ENCODE results near the gene LTBP1. TPM values are rescaled to one million over a fixed set of nuclear protein-coding genes. Genes with fewer than 3 reads are reported as not detected.
"Not testable (repeated sequence)": the region's sequence is repeated elsewhere in the genome, so short reads cannot be mapped to it uniquely, and the experiment has no call there.

LTBP1 gene
- total RNA-seq, 1 donor from 2014 or later = 102 TPM

DNA sequence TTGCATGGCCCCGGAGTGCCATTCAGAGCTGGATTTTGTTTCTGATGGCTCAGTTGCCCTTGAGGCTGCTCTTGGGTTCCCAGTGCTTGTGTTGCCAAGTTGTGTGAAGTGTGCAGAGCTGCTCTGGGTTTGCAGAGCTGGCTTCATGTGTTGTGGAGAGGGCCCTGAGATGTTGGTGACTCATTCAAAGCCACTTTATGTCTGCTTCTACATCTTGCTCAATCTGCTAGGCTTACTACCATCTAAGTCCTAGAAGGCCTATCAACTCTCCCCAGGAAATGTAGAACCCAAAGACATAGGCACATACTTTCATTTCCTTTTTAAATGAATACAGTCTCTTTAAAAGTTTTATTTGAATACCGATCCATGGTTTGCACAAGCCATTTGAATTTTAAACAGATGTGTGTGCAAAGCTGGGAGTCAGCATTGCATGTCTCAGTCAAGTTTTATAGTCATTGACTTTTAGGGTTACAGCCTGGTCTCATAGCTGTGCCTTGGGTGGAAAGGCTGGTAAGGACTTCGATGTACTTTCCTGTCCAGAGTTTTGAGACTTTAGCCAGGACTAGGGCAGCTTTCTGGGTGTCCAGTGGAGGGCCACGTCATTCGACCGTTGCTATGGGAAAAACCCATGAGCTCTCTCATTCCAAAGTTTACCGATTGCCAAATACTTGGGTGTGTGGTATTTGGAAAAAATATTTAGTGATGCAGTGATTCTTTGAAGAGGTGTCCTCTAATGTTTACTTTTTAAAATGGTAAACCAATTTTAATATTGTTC is 105.0 kb downstream of the LTBP1 start:
- Mint-ChIP-seq H3K27ac (ENCODE audit: unreplicated experiment) (no peak overlapping the region), H3K36me3 (ENCODE audit: unreplicated experiment) (no peaks in the 10 kb centered on the region), H3K27me3 (ENCODE audit: unreplicated experiment) (no peaks in the 10 kb centered on the region), H3K9me3 (ENCODE audit: unreplicated experiment) (no peaks in the 10 kb centered on the region), H3K4me1 (ENCODE audit: unreplicated experiment) (peaks cover 8% of the 10 kb centered on the region), H3K4me3 (ENCODE audit: unreplicated experiment) (no peak overlapping the region)
- TF ChIP-seq, protein P1, sequence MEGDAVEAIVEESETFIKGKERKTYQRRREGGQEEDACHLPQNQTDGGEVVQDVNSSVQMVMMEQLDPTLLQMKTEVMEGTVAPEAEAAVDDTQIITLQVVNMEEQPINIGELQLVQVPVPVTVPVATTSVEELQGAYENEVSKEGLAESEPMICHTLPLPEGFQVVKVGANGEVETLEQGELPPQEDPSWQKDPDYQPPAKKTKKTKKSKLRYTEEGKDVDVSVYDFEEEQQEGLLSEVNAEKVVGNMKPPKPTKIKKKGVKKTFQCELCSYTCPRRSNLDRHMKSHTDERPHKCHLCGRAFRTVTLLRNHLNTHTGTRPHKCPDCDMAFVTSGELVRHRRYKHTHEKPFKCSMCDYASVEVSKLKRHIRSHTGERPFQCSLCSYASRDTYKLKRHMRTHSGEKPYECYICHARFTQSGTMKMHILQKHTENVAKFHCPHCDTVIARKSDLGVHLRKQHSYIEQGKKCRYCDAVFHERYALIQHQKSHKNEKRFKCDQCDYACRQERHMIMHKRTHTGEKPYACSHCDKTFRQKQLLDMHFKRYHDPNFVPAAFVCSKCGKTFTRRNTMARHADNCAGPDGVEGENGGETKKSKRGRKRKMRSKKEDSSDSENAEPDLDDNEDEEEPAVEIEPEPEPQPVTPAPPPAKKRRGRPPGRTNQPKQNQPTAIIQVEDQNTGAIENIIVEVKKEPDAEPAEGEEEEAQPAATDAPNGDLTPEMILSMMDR (IDR thresholded peaks at IDR 0.05) = no peak
- DNase-seq (ENCODE audit: extremely low spot score, unreplicated experiment) = no peak

DNA sequence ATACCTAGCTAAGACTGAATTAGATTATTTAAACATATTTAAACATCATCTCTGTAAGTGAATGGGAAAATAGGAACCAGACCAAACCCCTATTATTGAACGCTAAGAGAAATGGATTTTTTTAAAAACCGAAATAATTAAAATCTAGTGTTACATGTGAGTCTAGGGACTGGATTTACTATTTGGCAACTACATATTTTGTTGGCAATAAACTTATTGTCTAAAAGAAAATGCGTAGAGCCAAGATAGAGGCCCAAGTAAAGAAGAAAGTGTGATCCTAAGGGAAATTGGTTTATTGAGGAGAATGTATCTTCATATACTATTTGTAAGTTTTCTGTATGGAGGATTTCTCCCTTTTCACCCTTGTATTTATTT is 105.6 kb downstream of the LTBP1 start:
- Mint-ChIP-seq H3K4me3 (ENCODE audit: unreplicated experiment) (no peak overlapping the region), H3K27ac (ENCODE audit: unreplicated experiment) (no peak overlapping the region), H3K36me3 (ENCODE audit: unreplicated experiment) (no peaks in the 10 kb centered on the region), H3K9me3 (ENCODE audit: unreplicated experiment) (no peaks in the 10 kb centered on the region), H3K27me3 (ENCODE audit: unreplicated experiment) (no peaks in the 10 kb centered on the region), H3K4me1 (ENCODE audit: unreplicated experiment) (peaks cover 8% of the 10 kb centered on the region)
- DNase-seq (ENCODE audit: extremely low spot score, unreplicated experiment) = no peak
- TF ChIP-seq, protein P1 (IDR thresholded peaks at IDR 0.05) = no peak

DNA sequence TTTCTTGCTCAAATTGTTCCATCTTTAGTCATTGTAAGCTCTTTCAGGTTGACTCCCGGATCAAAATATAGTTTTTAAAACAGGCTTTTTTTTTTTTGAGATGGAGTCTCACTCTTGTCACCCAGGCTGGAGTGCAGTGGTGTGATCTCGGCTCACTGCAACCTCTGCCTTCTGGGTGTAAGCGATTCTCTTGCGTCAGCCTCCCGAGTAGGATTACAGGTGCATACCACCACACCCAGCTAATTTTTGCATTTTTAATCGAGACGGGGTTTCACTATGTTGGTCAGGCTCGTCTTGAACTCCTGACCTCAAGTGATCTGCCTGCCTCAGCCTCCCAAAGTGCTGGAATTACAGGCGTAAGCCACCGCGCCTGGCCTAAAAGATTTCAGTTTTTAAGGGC is 106.0 kb downstream of the LTBP1 start:
- H3K36me3 Mint-ChIP-seq (ENCODE audit: unreplicated experiment); H3K4me1 Mint-ChIP-seq (ENCODE audit: unreplicated experiment); DNase-seq (ENCODE audit: extremely low spot score, unreplicated experiment); H3K27ac Mint-ChIP-seq (ENCODE audit: unreplicated experiment); H3K27me3 Mint-ChIP-seq (ENCODE audit: unreplicated experiment); H3K4me3 Mint-ChIP-seq (ENCODE audit: unreplicated experiment); H3K9me3 Mint-ChIP-seq (ENCODE audit: unreplicated experiment): not testable (repeated sequence)

DNA sequence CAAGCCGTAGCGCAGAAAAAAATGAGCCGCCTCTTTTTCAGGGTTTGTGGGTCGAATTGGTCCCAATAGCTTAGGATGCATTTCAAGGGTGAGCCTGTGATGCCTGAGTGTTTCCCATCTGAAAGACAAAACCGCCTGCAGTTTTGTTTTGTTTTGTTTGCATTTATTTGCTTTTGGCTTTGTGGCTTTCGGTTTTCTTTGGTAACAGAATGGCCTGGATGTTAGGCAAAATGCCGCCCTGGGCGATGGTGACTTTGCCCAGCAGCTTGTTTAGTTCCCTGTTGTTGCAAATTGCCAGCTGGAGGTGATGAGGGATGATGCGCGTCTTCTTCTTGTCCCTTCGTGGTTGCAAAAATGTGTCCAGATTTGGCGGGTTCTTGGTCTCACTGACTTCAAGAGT is 109.4 kb downstream of the LTBP1 start:
- Mint-ChIP-seq H3K4me3 (ENCODE audit: unreplicated experiment) (no peak overlapping the region), H3K27me3 (ENCODE audit: unreplicated experiment) (no peaks in the 10 kb centered on the region), H3K9me3 (ENCODE audit: unreplicated experiment) (no peaks in the 10 kb centered on the region), H3K27ac (ENCODE audit: unreplicated experiment) (no peak overlapping the region), H3K36me3 (ENCODE audit: unreplicated experiment) (no peaks in the 10 kb centered on the region), H3K4me1 (ENCODE audit: unreplicated experiment) (peaks cover 26% of the 10 kb centered on the region)
- no peak for DNase-seq (ENCODE audit: extremely low spot score, unreplicated experiment)
- TF ChIP-seq, protein P1 (IDR thresholded peaks at IDR 0.05) = no peak

DNA sequence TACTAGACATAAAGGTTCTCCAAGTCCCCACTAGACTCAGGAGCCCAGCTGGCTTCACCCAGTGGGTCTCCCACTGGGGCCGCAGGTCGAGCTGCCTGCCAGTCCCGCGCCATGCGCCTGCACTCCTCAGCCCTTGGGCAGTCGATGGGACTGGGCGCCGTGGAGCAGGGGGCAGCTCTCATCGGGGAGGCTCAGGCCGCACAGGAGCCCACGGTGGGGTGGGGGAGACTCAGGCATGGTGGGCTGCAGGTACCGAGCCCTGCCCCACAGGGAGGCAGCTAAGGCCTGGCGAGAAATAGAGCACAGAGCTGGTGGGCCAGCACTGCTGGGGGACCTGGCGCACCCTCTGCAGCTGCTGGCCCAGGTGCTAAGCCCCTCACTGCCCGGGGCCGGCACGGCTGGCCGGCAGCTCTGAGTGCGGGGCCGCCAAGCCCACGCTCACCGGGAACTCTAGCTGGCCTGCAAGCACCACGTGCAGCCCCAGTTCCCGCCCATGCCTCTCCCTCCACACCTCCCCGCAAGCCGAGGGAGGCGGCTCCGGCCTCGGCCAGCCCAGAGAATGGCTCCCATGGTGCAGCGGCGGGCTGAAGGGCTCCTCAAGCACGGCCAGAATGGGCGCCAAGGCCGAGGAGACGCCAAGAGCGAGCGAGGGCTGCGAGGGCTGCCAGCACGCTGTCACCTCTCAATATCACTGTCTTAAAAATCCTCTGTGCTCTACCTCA is 110.7 kb downstream of the LTBP1 start:
- peaks cover 28% of the 10 kb centered on the region for H3K4me1 Mint-ChIP-seq (ENCODE audit: unreplicated experiment)
- not testable (repeated sequence) for H3K9me3 Mint-ChIP-seq (ENCODE audit: unreplicated experiment)

More for the DNA sequence above, 110.7 kb downstream of the LTBP1 start:
- H3K36me3 Mint-ChIP-seq (ENCODE audit: unreplicated experiment); H3K27ac Mint-ChIP-seq (ENCODE audit: unreplicated experiment); DNase-seq (ENCODE audit: extremely low spot score, unreplicated experiment); H3K4me3 Mint-ChIP-seq (ENCODE audit: unreplicated experiment); H3K27me3 Mint-ChIP-seq (ENCODE audit: unreplicated experiment): not testable (repeated sequence)

Measured in osteocyte (in vitro differentiated cells).